Measurements from ENCODE around the gene KIF16B. TPM values are rescaled to one million over a fixed set of nuclear protein-coding genes. Genes with fewer than 3 reads are reported as not detected.

The KIF16B gene
- total RNA-seq, 3 donors from 2014 or later: 23.8 to 47.9 (median 36.9) TPM

GRCh38 chr20:16490696-16491095 lies 82.6 kb downstream of the KIF16B start:
- Histone ChIP-seq H3K27me3 (no peaks in the 10 kb centered on the region), H3K9me3 (no peaks in the 10 kb centered on the region), H3K27ac (no peak overlapping the region), H3K4me3 (no peak overlapping the region), H3K4me1 (no peaks in the 10 kb centered on the region), H3K36me3 (no peaks in the 10 kb centered on the region)
- intact Hi-C loops (cut with DNase I; ENCODE audit: low total_unique reads): no loop called here
- no peak for DNase-seq (ENCODE audit: low spot score in 2 of 2)
- TF ChIP-seq POLR2AphosphoS5 (IDR thresholded peaks at IDR 0.05): no peak
- TF ChIP-seq POLR2A (IDR thresholded peaks at IDR 0.05): no peak
- no peak for TF ChIP-seq CTCF (IDR thresholded peaks at IDR 0.05)

- H3K36me3 ChIP-seq: no peaks in the 10 kb centered on the region
- no peak overlapping the region for H3K27ac ChIP-seq
- intact Hi-C loops (cut with DNase I; ENCODE audit: low total_unique reads): no loop called here
- H3K4me3 ChIP-seq: no peak overlapping the region
- no peaks in the 10 kb centered on the region for H3K27me3 ChIP-seq
- no peak for DNase-seq (ENCODE audit: low spot score in 2 of 2)
- TF ChIP-seq POLR2AphosphoS5 (IDR thresholded peaks at IDR 0.05) (no peak), POLR2A (IDR thresholded peaks at IDR 0.05) (no peak), CTCF (IDR thresholded peaks at IDR 0.05) (no peak)
- no peaks in the 10 kb centered on the region for H3K4me1 ChIP-seq
- no peaks in the 10 kb centered on the region for H3K9me3 ChIP-seq
These were observed 84.6 kb downstream of the KIF16B start for GRCh38 chr20:16488616-16489015.

DNA sequence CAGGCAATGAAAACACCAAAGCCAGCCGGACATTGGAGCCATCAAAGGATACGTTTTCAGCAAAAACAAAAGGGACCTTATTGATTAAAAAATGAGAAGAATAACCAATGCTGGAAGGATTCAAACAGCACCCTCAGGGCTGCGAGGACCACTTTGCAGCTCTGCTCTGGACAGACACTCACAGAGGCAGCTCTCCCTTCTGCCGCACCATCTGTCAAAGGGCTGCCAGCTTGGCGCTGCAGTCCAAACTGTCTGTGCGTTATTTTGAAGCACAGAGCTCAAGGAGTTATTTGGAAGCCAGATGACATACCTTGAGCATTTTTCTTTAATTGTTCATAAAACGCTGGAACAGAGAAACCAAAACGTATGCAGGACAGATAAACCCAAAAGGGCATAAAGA lies 85.2 kb downstream of the KIF16B start:
- Histone ChIP-seq H3K4me1 (no peaks in the 10 kb centered on the region), H3K4me3 (no peak overlapping the region), H3K9me3 (no peaks in the 10 kb centered on the region), H3K27me3 (no peaks in the 10 kb centered on the region), H3K36me3 (no peaks in the 10 kb centered on the region), H3K27ac (no peak overlapping the region)
- TF ChIP-seq POLR2AphosphoS5 (IDR thresholded peaks at IDR 0.05) (no peak), CTCF (IDR thresholded peaks at IDR 0.05) (no peak), POLR2A (IDR thresholded peaks at IDR 0.05) (no peak)
- no peak for DNase-seq (ENCODE audit: low spot score in 2 of 2)
- intact Hi-C loops (cut with DNase I; ENCODE audit: low total_unique reads): no loop called here

DNA sequence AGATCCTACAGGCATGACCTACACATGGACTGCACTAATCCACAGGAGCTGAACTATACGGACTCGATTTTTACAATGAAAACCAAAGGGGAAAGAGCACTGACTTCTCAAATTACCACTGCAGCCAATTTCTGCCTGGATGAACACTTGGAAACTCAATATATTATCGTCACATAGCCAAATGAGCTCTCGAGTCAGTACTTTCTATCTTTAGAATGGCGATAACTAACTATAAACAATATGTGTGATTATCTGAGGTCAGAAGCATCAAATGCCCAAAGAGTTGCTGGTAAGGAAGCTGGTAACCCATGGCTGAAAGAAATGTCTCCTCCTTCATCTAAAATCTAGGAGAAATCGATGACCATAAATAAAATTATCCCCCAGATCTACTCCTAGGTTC lies 86.7 kb downstream of the KIF16B start:
- intact Hi-C loops (cut with DNase I; ENCODE audit: low total_unique reads): no loop called here
- TF ChIP-seq CTCF (IDR thresholded peaks at IDR 0.05) (no peak), POLR2A (IDR thresholded peaks at IDR 0.05) (no peak), POLR2AphosphoS5 (IDR thresholded peaks at IDR 0.05) (no peak)

DNA sequence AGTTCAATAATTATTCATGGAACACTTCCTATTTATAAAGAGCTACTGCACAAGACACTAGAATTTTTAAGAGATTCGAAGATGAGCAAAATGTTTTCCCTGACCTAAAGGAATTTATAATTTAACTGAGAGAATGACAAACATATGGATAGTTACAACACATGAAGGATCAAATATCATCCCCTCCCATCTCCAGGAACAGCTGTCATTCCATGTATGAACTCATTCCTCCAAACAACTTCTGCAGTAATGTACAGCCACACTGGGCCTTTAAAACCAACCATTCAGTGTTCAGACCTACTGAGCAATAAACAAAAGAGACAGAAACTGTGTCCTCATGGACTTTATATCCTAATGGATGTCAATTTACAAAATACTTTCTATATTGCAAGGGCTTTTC lies 87.8 kb downstream of the KIF16B start:
- intact Hi-C loops (cut with DNase I; ENCODE audit: low total_unique reads): no loop called here
- H3K4me3 ChIP-seq: no peak overlapping the region
- no peak for TF ChIP-seq POLR2AphosphoS5 (IDR thresholded peaks at IDR 0.05)
- TF ChIP-seq CTCF (IDR thresholded peaks at IDR 0.05): no peak
- no peak for TF ChIP-seq POLR2A (IDR thresholded peaks at IDR 0.05)
- H3K27me3 ChIP-seq: no peaks in the 10 kb centered on the region
- H3K9me3 ChIP-seq: no peaks in the 10 kb centered on the region
- H3K4me1 ChIP-seq: no peaks in the 10 kb centered on the region
- no peak for DNase-seq (ENCODE audit: low spot score in 2 of 2)
- H3K27ac ChIP-seq: no peak overlapping the region
- H3K36me3 ChIP-seq: no peaks in the 10 kb centered on the region

More for the DNA sequence above, 86.7 kb downstream of the KIF16B start:
- Histone ChIP-seq H3K27ac (no peak overlapping the region), H3K9me3 (no peaks in the 10 kb centered on the region), H3K4me3 (no peak overlapping the region), H3K27me3 (no peaks in the 10 kb centered on the region), H3K36me3 (no peaks in the 10 kb centered on the region), H3K4me1 (no peaks in the 10 kb centered on the region)
- no peak for DNase-seq (ENCODE audit: low spot score in 2 of 2)

Data from breast epithelium (tissue), 4 donors.